ENCODE measurements around the gene KIF19. TPM values are rescaled to one million over a fixed set of nuclear protein-coding genes. Genes with fewer than 3 reads are reported as not detected.

The KIF19 gene
- polyA plus RNA-seq, 4 donors, result 0.45 to 4.5 (median 2.4) TPM

GRCh38 chr17:74368341-74369081, 42.5 kb downstream of the KIF19 start:
- no peak overlapping the region for H3K4me3 ChIP-seq (ENCODE audit: low read depth in 1 of 3, low read length in 3 of 3)
- WGBS, 3 donors, result 11 to 21% (median 20%) methylated on average over 13 to 14 of the region's 14 CpGs
- peaks cover 0 to 4% (median 0%) of the 10 kb centered on the region in 3 donors for H3K4me1 ChIP-seq (ENCODE audit: control insufficient read depth in 3 of 3, insufficient read depth in 2 of 3, low read depth in 1 of 3, low read length in 2 of 3)
- H3K27ac ChIP-seq (ENCODE audit: low read depth in 1 of 3, low read length in 2 of 3), result no peak overlapping the region
- no peaks in the 10 kb centered on the region for H3K9me3 ChIP-seq (ENCODE audit: control insufficient read depth in 2 of 2, insufficient read depth in 1 of 2, low read depth in 1 of 2, low read length in 1 of 2)
- no peaks in the 10 kb centered on the region for H3K36me3 ChIP-seq (ENCODE audit: control insufficient read depth in 3 of 3, insufficient read depth in 2 of 3, low read depth in 1 of 3, low read length in 3 of 3)
- FAIRE-seq, result no peak
- peaks cover 0 to 5% (median 0%) of the 10 kb centered on the region in 3 donors for H3K27me3 ChIP-seq (ENCODE audit: control insufficient read depth in 3 of 3, insufficient read depth in 3 of 3, low read length in 3 of 3)
- DNase-seq, result peak; percentile 74 to 77

GRCh38 chr17:74369221-74369620, 43.2 kb downstream of the KIF19 start:
- 33 to 49% (median 38%) methylated on average over 10 of the region's 10 CpGs for WGBS, 3 donors
- no peaks in the 10 kb centered on the region for H3K36me3 ChIP-seq (ENCODE audit: control insufficient read depth in 3 of 3, insufficient read depth in 2 of 3, low read depth in 1 of 3, low read length in 3 of 3)
- no peak overlapping the region for H3K4me3 ChIP-seq (ENCODE audit: low read depth in 1 of 3, low read length in 3 of 3)
- DNase-seq, result peak in 1 of 2 donors; percentile 23
- H3K27me3 ChIP-seq (ENCODE audit: control insufficient read depth in 3 of 3, insufficient read depth in 3 of 3, low read length in 3 of 3), result peaks cover 0 to 5% (median 0%) of the 10 kb centered on the region in 3 donors
- no peak overlapping the region for H3K27ac ChIP-seq (ENCODE audit: low read depth in 1 of 3, low read length in 2 of 3)
- FAIRE-seq, result no peak
- no peaks in the 10 kb centered on the region for H3K9me3 ChIP-seq (ENCODE audit: control insufficient read depth in 2 of 2, insufficient read depth in 1 of 2, low read depth in 1 of 2, low read length in 1 of 2)
- peaks cover 0 to 11% (median 0%) of the 10 kb centered on the region in 3 donors for H3K4me1 ChIP-seq (ENCODE audit: control insufficient read depth in 3 of 3, insufficient read depth in 2 of 3, low read depth in 1 of 3, low read length in 2 of 3)

- H3K27me3 ChIP-seq (ENCODE audit: control insufficient read depth in 3 of 3, insufficient read depth in 3 of 3, low read length in 3 of 3), result peaks cover 0 to 5% (median 0%) of the 10 kb centered on the region in 3 donors
- no peak for FAIRE-seq
- WGBS, 3 donors, result 90 to 92% (median 90%) methylated on average over 17 of the region's 17 CpGs
- no peaks in the 10 kb centered on the region for H3K9me3 ChIP-seq (ENCODE audit: control insufficient read depth in 2 of 2, insufficient read depth in 1 of 2, low read depth in 1 of 2, low read length in 1 of 2)
- H3K27ac ChIP-seq (ENCODE audit: low read depth in 1 of 3, low read length in 2 of 3), result no peak overlapping the region
- H3K36me3 ChIP-seq (ENCODE audit: control insufficient read depth in 3 of 3, insufficient read depth in 2 of 3, low read depth in 1 of 3, low read length in 3 of 3), result no peaks in the 10 kb centered on the region
- H3K4me3 ChIP-seq (ENCODE audit: low read depth in 1 of 3, low read length in 3 of 3), result no peak overlapping the region
- no peak for DNase-seq
- peaks cover 0 to 13% (median 0%) of the 10 kb centered on the region in 3 donors for H3K4me1 ChIP-seq (ENCODE audit: control insufficient read depth in 3 of 3, insufficient read depth in 2 of 3, low read depth in 1 of 3, low read length in 2 of 3)
Measured at GRCh38 chr17:74369665-74370490, 43.9 kb downstream of the KIF19 start.

- 90 to 98% (median 95%) methylated on average over 24 to 26 of the region's 26 CpGs for WGBS, 3 donors
- Histone ChIP-seq H3K9me3 (ENCODE audit: control insufficient read depth in 2 of 2, insufficient read depth in 1 of 2, low read depth in 1 of 2, low read length in 1 of 2) (no peaks in the 10 kb centered on the region), H3K36me3 (ENCODE audit: control insufficient read depth in 3 of 3, insufficient read depth in 2 of 3, low read depth in 1 of 3, low read length in 3 of 3) (no peaks in the 10 kb centered on the region), H3K4me3 (ENCODE audit: low read depth in 1 of 3, low read length in 3 of 3) (no peak overlapping the region), H3K27me3 (ENCODE audit: control insufficient read depth in 3 of 3, insufficient read depth in 3 of 3, low read length in 3 of 3) (peaks cover 0 to 5% (median 0%) of the 10 kb centered on the region in 3 donors), H3K27ac (ENCODE audit: low read depth in 1 of 3, low read length in 2 of 3) (no peak overlapping the region), H3K4me1 (ENCODE audit: control insufficient read depth in 3 of 3, insufficient read depth in 2 of 3, low read depth in 1 of 3, low read length in 2 of 3) (peaks cover 0 to 13% (median 0%) of the 10 kb centered on the region in 3 donors)
- DNase-seq, result no peak
- no peak for FAIRE-seq
Measured at GRCh38 chr17:74371653-74372147, 45.7 kb downstream of the KIF19 start.

- 80 to 91% (median 90%) methylated on average over 9 of the region's 9 CpGs for WGBS, 3 donors
- peaks cover 0 to 5% (median 0%) of the 10 kb centered on the region in 3 donors for H3K27me3 ChIP-seq (ENCODE audit: control insufficient read depth in 3 of 3, insufficient read depth in 3 of 3, low read length in 3 of 3)
- no peak overlapping the region for H3K4me3 ChIP-seq (ENCODE audit: low read depth in 1 of 3, low read length in 3 of 3)
- peaks cover 0 to 13% (median 0%) of the 10 kb centered on the region in 3 donors for H3K4me1 ChIP-seq (ENCODE audit: control insufficient read depth in 3 of 3, insufficient read depth in 2 of 3, low read depth in 1 of 3, low read length in 2 of 3)
- no peaks in the 10 kb centered on the region for H3K36me3 ChIP-seq (ENCODE audit: control insufficient read depth in 3 of 3, insufficient read depth in 2 of 3, low read depth in 1 of 3, low read length in 3 of 3)
- no peak for DNase-seq
- FAIRE-seq, result no peak
- H3K9me3 ChIP-seq (ENCODE audit: control insufficient read depth in 2 of 2, insufficient read depth in 1 of 2, low read depth in 1 of 2, low read length in 1 of 2), result no peaks in the 10 kb centered on the region
- no peak overlapping the region for H3K27ac ChIP-seq (ENCODE audit: low read depth in 1 of 3, low read length in 2 of 3)
Measured at GRCh38 chr17:74372426-74372825, 46.4 kb downstream of the KIF19 start.

- H3K27ac ChIP-seq (ENCODE audit: low read depth in 1 of 3, low read length in 2 of 3), result peak overlapping the region in 2 of 3 donors; percentile 42 to 57
- H3K4me3 ChIP-seq (ENCODE audit: low read depth in 1 of 3, low read length in 3 of 3), result no peak overlapping the region
- peaks cover 0 to 13% (median 0%) of the 10 kb centered on the region in 3 donors for H3K4me1 ChIP-seq (ENCODE audit: control insufficient read depth in 3 of 3, insufficient read depth in 2 of 3, low read depth in 1 of 3, low read length in 2 of 3)
- 24 to 79% (median 60%) methylated on average over 15 of the region's 15 CpGs for WGBS, 3 donors
- no peaks in the 10 kb centered on the region for H3K36me3 ChIP-seq (ENCODE audit: control insufficient read depth in 3 of 3, insufficient read depth in 2 of 3, low read depth in 1 of 3, low read length in 3 of 3)
- FAIRE-seq (no peak), DNase-seq (peak; percentile 88 to 92)
- H3K27me3 ChIP-seq (ENCODE audit: control insufficient read depth in 3 of 3, insufficient read depth in 3 of 3, low read length in 3 of 3), result no peaks in the 10 kb centered on the region
- no peaks in the 10 kb centered on the region for H3K9me3 ChIP-seq (ENCODE audit: control insufficient read depth in 2 of 2, insufficient read depth in 1 of 2, low read depth in 1 of 2, low read length in 1 of 2)
Measured at GRCh38 chr17:74373838-74374606, 48.0 kb downstream of the KIF19 start.

- peaks cover 0 to 17% (median 5%) of the 10 kb centered on the region in 3 donors for H3K4me1 ChIP-seq (ENCODE audit: control insufficient read depth in 3 of 3, insufficient read depth in 2 of 3, low read depth in 1 of 3, low read length in 2 of 3)
- 80 to 89% (median 82%) methylated on average over 3 of the region's 3 CpGs for WGBS, 3 donors
- H3K27me3 ChIP-seq (ENCODE audit: control insufficient read depth in 3 of 3, insufficient read depth in 3 of 3, low read length in 3 of 3), result no peaks in the 10 kb centered on the region
- H3K9me3 ChIP-seq (ENCODE audit: control insufficient read depth in 2 of 2, insufficient read depth in 1 of 2, low read depth in 1 of 2, low read length in 1 of 2), result no peaks in the 10 kb centered on the region
- FAIRE-seq (no peak), DNase-seq (no peak)
- H3K4me3 ChIP-seq (ENCODE audit: low read depth in 1 of 3, low read length in 3 of 3), result no peak overlapping the region
- no peaks in the 10 kb centered on the region for H3K36me3 ChIP-seq (ENCODE audit: control insufficient read depth in 3 of 3, insufficient read depth in 2 of 3, low read depth in 1 of 3, low read length in 3 of 3)
- no peak overlapping the region for H3K27ac ChIP-seq (ENCODE audit: low read depth in 1 of 3, low read length in 2 of 3)
Measured at GRCh38 chr17:74374858-74375257, 48.8 kb downstream of the KIF19 start.

Data from small intestine (tissue), 7 donors.